Measurements from ENCODE around the gene ACTR3. TPM values are rescaled to one million over a fixed set of nuclear protein-coding genes. Genes with fewer than 3 reads are reported as not detected.

ACTR3 gene
- polyA plus RNA-seq, 3 donors: 156 to 176 (median 170) TPM

DNA sequence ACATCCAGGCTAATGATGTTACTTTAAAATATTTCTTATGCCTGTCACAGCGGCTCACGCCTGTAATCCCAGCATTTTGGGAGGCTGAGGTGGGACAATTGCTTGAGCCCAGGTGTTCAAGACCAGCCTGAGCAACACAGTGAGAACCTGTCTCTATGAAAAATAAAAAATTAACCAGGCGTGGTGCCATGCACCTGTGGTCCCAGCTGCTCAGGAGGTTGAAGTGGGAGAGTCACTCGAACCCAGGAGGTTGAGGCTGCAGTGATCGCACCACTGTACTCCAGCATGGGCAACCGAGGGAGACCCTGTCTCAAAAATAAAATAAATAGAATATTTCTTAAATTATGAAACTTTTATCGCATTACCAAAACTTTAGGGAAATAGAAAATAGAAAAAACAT, 28.1 kb upstream of the ACTR3 start:
- DNase-seq (ENCODE audit: extremely low read depth in 1 of 11, low read depth in 9 of 11, low spot score in 4 of 11): no peak

- DNase-seq (ENCODE audit: extremely low read depth in 1 of 11, low read depth in 9 of 11, low spot score in 4 of 11): no peak
Observed at GRCh38 chr2:113863144-113863543, 26.7 kb upstream of the ACTR3 start.

- no peak for DNase-seq (ENCODE audit: extremely low read depth in 1 of 11, low read depth in 9 of 11, low spot score in 4 of 11)
Observed at GRCh38 chr2:113867571-113867970, 22.3 kb upstream of the ACTR3 start.

DNA sequence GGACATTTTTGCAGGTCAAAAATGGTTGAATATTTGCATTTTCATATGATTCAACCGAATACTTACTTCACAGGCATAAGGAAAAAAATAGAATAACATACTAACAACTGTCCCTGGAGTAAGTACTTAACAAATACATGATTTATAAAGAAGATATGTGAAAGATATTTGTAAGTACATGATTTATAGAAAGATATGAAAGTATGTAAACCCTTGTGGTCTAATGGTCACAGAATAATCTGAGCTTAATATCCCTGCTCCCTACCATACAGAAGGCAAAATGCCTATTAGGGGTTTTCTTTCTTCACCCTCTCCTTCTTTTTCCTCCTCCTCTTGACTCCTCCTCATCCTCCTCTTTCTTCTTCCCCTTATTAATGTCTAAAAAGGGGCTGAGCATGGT, 20.6 kb upstream of the ACTR3 start:
- DNase-seq (ENCODE audit: extremely low read depth in 1 of 11, low read depth in 9 of 11, low spot score in 4 of 11): no peak

- DNase-seq (ENCODE audit: extremely low read depth in 1 of 11, low read depth in 9 of 11, low spot score in 4 of 11): no peak
Observed at GRCh38 chr2:113872201-113872600, 17.7 kb upstream of the ACTR3 start.

- DNase-seq (ENCODE audit: extremely low read depth in 1 of 11, low read depth in 9 of 11, low spot score in 4 of 11): no peak
Observed at GRCh38 chr2:113873867-113874266, 16.0 kb upstream of the ACTR3 start.

DNA sequence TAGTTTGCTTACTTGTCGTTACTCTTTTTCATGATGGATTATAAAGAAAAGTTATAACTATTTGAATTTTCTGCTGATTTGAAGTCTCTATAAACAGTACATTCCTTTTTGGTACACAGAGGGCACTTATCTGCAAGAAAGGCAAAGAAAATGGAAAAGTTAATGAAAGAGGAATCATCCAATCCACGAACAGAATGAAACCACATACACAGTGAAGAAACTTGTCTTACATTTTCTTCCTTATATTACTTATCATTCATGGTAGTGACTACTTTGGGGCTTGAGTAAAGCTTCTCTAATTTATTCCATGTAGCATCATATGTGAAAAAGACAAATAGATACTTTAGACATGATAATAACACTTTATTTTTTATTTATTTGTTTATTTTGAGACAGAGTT, 14.8 kb upstream of the ACTR3 start:
- DNase-seq (ENCODE audit: extremely low read depth in 1 of 11, low read depth in 9 of 11, low spot score in 4 of 11): no peak

DNA sequence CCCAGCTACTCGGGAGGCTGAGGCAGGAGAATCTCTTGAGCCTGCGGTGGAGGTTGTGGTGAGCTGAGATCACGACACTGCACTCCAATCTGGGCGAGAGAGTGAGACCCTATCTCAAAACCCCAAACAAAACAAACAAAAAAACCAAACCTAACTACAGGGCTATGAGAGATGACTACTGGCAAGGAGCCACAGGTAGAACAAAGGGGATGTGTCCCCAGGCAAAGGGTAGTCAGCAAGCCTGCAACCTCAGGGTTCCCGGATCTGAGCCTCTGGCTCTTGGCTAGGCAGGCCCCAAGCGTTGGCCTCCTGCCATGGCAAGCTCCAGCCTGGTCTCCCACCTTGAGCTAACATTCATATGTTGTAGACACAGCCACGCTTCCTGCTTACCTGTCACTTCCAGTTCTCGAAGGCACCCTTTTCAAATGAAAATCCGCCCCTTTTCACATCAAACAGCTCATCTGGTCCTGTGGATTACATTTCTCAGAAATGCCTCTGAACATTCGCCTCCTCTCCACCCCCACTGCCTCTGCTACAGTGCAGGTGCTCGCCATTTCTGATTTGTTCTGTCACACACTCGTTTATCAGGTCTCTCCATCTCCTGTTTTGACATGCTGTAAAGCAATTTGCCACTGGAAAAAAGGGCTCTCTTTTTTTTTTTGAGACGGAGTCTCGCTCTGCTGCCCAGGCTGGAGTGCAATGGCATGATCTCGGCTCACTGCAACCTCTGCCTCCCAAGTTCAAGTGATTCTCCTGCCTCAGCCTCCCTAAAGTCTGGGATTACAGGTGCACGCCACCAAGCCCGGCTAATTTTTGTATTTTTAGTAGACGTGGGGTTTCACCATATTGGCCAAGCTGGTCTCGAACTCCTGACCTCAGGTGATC, 13.1 kb upstream of the ACTR3 start:
- no peak for DNase-seq (ENCODE audit: extremely low read depth in 1 of 11, low read depth in 9 of 11, low spot score in 4 of 11)

- DNase-seq (ENCODE audit: extremely low read depth in 1 of 11, low read depth in 9 of 11, low spot score in 4 of 11): peak in 1 of 11 donors; percentile 32
Observed at GRCh38 chr2:113877711-113878598, 11.9 kb upstream of the ACTR3 start.

DNA sequence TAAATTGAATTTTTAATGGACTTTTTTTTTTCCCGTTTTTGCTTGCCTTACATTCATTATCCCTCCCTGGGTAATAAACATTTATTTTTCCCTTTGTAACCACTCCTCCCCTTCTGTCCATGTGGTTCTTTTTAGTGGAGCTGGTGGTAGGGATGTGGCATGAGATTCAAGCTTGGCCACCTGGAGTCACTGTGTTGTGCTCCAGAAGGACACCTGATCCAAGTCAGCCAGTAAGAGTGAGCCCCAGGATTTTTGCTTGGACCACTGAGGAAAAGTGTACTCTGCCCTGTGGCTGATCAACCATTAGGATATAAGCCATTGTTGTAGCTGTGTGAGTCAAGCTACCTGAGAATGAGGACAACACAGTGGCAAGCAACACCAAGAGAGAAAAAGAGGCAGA, 11.1 kb upstream of the ACTR3 start:
- DNase-seq (ENCODE audit: extremely low read depth in 1 of 11, low read depth in 9 of 11, low spot score in 4 of 11): no peak

DNA sequence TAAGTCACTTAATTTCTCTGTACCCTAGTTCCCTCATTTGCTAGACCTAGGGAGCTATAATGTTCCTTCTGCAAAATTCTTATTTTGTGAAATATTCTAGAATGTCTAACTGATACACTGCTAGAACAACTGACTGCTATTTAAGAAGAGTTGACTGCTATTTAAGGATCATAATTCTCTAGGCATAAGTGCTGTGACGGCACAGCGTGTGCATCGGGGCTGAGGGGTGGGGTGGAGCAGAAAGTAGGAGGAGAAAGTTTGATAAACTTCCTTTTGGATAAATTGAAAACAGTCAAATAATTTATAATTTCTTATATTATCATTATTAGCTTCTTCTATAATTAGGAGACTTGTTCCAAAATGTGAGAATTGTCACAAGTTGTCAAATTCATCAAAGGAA, 10.4 kb upstream of the ACTR3 start:
- DNase-seq (ENCODE audit: extremely low read depth in 1 of 11, low read depth in 9 of 11, low spot score in 4 of 11): no peak

GRCh38 chr2:113886479-113887008, 3.3 kb upstream of the ACTR3 start:
- peak in 2 of 11 donors; percentile 27 to 31 for DNase-seq (ENCODE audit: extremely low read depth in 1 of 11, low read depth in 9 of 11, low spot score in 4 of 11)

- no peak for DNase-seq (ENCODE audit: extremely low read depth in 1 of 11, low read depth in 9 of 11, low spot score in 4 of 11)
Observed at GRCh38 chr2:113887009-113887792, 2.7 kb upstream of the ACTR3 start.

DNA sequence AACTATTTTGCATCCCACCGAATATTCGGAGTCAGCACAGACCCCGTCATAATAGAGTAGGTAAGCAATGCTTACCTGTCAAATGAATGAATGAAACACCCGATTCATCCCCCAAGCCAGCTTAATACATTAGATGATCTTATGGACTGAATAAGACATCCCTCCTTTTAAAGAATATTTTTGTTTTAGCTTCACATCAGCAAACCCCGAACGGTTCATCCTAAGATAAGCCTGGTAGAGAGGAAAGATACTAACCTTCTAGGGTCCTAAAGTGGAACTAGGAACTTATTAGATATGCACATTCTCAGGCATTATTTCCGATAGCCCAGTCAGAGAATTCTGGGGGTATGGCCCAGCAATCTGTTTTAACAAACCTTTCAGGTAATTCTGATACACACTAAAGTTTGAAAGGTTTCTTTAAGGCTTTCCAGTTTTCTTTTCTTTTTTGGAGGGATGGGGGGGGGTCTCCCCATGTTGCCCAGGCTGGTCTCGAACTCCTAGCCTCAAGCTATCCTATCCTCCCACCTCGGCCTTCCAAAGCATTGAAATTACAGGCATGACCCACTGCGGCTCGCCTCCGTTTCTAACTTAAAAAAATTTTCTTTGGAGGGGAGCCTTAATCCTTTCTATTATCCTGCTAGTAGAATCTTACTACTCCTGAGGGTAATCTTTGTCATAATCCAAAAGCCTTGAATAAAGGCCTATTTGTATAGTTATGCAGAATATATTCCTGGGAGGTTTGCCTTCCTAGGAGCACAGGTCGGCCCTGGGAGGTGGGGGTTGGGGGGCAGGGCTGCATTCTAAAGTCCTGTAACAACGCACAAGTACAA, 1.0 kb upstream of the ACTR3 start:
- peak in 1 of 11 donors; percentile 13 for DNase-seq (ENCODE audit: extremely low read depth in 1 of 11, low read depth in 9 of 11, low spot score in 4 of 11)

GRCh38 chr2:113890253-113891235, 655 bp downstream of the ACTR3 start:
- DNase-seq (ENCODE audit: extremely low read depth in 1 of 11, low read depth in 9 of 11, low spot score in 4 of 11): peak in 6 of 11 donors; percentile 47 to 74 (median 53)

GRCh38 chr2:113891265-113891959, 1.5 kb downstream of the ACTR3 start:
- DNase-seq (ENCODE audit: extremely low read depth in 1 of 11, low read depth in 9 of 11, low spot score in 4 of 11): no peak
